Hematopoietic multipotent progenitor cell treated with erythropoietin and hydrocortisone succinate and interleukin-3 and kit ligand, for 6 days (in vitro differentiated cells): Measurements from ENCODE around the gene GOLGA5.

Source experiments
- DNase-seq: peaks from one replicate; pipeline ENCODE4 v3.0.0-alpha.2; 2015

Gene GOLGA5

DNA sequence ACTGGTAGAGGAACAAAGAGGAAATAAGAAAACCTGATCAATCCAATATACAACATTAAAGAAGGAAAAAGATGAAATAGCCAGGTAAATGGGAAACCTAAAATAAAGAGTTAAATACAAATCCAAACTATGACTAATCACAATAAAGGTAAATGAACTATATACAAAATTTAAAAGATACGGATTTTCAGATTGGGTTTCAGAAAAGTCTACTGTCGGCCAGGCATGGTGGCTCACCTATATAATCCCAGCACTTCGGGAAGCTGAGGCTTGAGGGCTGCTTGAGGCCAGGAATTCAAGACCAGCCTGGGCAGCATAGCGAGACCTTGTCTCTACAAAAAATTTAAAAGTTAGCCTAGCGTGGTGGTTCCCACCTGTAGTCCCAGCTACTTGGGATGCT, 89.0 kb downstream of the GOLGA5 start:
- DNase-seq: no peak

- no peak for DNase-seq
These were observed 90.3 kb downstream of the GOLGA5 start for GRCh38 chr14:92884410-92884809.

GRCh38 chr14:92885279-92886061, 91.4 kb downstream of the GOLGA5 start:
- no peak for DNase-seq

GRCh38 chr14:92886337-92886736, 92.2 kb downstream of the GOLGA5 start:
- DNase-seq: no peak

DNA sequence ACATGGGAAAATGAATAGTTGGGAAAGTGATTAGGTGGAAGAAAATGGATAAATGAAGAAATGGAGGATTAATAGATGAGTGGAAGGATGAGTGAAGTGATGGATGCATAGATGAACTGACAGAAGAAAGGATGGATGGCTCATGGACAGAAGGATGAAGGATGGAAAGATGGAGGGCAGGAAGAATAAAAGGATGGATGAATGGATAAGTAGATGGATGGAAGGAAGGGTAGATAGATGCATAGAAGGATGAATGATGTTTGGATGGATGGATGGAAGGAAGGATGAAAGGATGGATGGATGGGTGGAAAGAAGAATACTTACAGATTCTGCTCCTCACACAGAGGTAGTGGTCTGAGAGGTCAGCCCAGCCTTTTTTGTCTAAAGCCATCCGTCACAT, 93.1 kb downstream of the GOLGA5 start:
- DNase-seq: no peak

DNA sequence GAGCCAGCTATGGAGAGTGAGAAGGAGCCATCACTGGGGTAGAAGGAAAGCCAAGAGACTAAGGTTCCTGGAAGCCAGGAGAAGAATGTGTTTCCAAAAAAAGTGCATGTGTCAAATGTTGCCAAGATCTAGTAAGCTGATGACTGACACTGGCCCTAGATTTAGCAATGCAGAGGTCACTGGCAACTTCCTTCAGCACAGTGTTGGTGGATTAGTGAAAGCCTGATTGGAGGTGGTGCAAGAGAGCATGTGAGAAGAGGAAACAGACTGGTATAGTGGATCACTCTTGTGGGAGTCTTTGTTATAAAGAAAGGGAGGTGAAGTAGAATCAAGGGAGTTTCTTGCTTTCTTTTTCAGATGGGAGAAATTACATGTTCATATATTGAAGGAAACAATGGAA, 94.8 kb downstream of the GOLGA5 start:
- no peak for DNase-seq
